Astrocyte of the spinal cord (primary cell): Measurements from ENCODE around the gene TMEM117.

Experiments
- DNase-seq: peaks from one replicate; pipeline ENCODE4 v3.0.0; 2011; ENCODE audit warnings: low read depth, low spot score
- H3K4me3 ChIP-seq: 2 replicates; pipeline ENCODE4 v1.5.1; 2011; ENCODE audit warnings: low read depth, mild to moderate bottlenecking, low read length, moderate library complexity
- CTCF ChIP-seq: IDR thresholded peaks from 2 replicates; pipeline ENCODE4 v1.5.1; 2012; ENCODE audit warnings: low read depth, mild to moderate bottlenecking, low read length, inconsistent platforms
- in situ Hi-C: cut with HindIII; loops from 2 replicates; pipeline ENCODE4 v1.10.0; 2017; ENCODE audit warnings: low sequenced_read_pairs

TMEM117 gene

GRCh38 chr12:43882578-43883178 is 46.8 kb downstream of the TMEM117 start:
- H3K4me3 ChIP-seq: no peak overlapping the region
- peak; percentile 65 for DNase-seq
- in situ Hi-C loops: no loop called here

GRCh38 chr12:43883311-43883710 is 47.4 kb downstream of the TMEM117 start:
- H3K4me3 ChIP-seq: no peak overlapping the region
- no peak for TF ChIP-seq CTCF
- no peak for DNase-seq
- in situ Hi-C loops: no loop called here

More at GRCh38 chr12:43882578-43883178, 46.8 kb downstream of the TMEM117 start:
- peak; percentile 87 for TF ChIP-seq CTCF

GRCh38 chr12:43883748-43884147 is 47.9 kb downstream of the TMEM117 start:
- no peak overlapping the region for H3K4me3 ChIP-seq
- in situ Hi-C loops: no loop called here
- no peak for TF ChIP-seq CTCF
- DNase-seq: no peak

- no peak overlapping the region for H3K4me3 ChIP-seq
- no peak for DNase-seq
- TF ChIP-seq CTCF: no peak
- in situ Hi-C loops: no loop called here
Measured at GRCh38 chr12:43884683-43885410, 49.0 kb downstream of the TMEM117 start.

- in situ Hi-C loops: no loop called here
- H3K4me3 ChIP-seq: no peak overlapping the region
- no peak for TF ChIP-seq CTCF
- no peak for DNase-seq
Measured at GRCh38 chr12:43887397-43887796, 51.5 kb downstream of the TMEM117 start.

- no peak for TF ChIP-seq CTCF
- DNase-seq: no peak
- H3K4me3 ChIP-seq: no peak overlapping the region
- in situ Hi-C loops: no loop called here
Measured at GRCh38 chr12:43891856-43892574, 56.1 kb downstream of the TMEM117 start.
